Kidney (tissue), 14 donors: Measurements from ENCODE around the gene HOXD4. TPM values are rescaled to one million over a fixed set of nuclear protein-coding genes. Genes with fewer than 3 reads are reported as not detected.

Experiments
- DNase-seq, 5 donors: peaks; one replicate each; pipeline ENCODE4 v3.0.0-alpha.2; 2013 to 2020
- FAIRE-seq: peaks from 2 replicates; lab custom pipeline; 2012; peaks lifted over from hg19 to GRCh38; lab: Jason Lieb, UNC
- H3K27ac ChIP-seq, 2 donors: one replicate each; pipeline ENCODE4 v1.7.0; 2013; ENCODE audit warnings: low read depth in 2 of 2, low read length in 2 of 2, inconsistent platforms in 1 of 2
- H3K27me3 ChIP-seq: one replicate; pipeline ENCODE4 v1.7.1; 2013; ENCODE audit warnings: low read length, inconsistent platforms; ENCODE audit not compliant: control insufficient read depth, insufficient read depth
- H3K36me3 ChIP-seq, 3 donors: one replicate each; pipeline versions ENCODE4 v1.7.0 to v1.7.1; 2013; ENCODE audit warnings: low read length in 3 of 3, control low read depth in 1 of 3, inconsistent platforms in 1 of 3; ENCODE audit not compliant: insufficient read depth in 3 of 3, control insufficient read depth in 2 of 3
- H3K4me1 ChIP-seq, 3 donors: one replicate each; pipeline versions ENCODE4 v1.7.0 to v1.7.1; 2013; ENCODE audit warnings: low read length in 3 of 3, inconsistent platforms in 1 of 3, low read depth in 1 of 3; ENCODE audit not compliant: control insufficient read depth in 2 of 3, insufficient read depth in 2 of 3
- H3K4me3 ChIP-seq, 3 donors: one replicate each; pipeline versions ENCODE4 v1.7.0 to v1.8.1; 2013; ENCODE audit warnings: low read length in 3 of 3, control low read depth in 1 of 3, inconsistent platforms in 1 of 3
- H3K9ac ChIP-seq, 3 donors: one replicate each; pipeline versions ENCODE4 v1.7.0 to v1.7.1; 2013; ENCODE audit warnings: low read length in 3 of 3, control low read depth in 1 of 3, inconsistent platforms in 1 of 3
- H3K9me3 ChIP-seq, 3 donors: one replicate each; pipeline versions ENCODE4 v1.7.0 to v1.7.1; 2013; ENCODE audit warnings: low read length in 3 of 3, control low read depth in 1 of 3, inconsistent platforms in 1 of 3; ENCODE audit not compliant: control insufficient read depth in 2 of 3, insufficient read depth in 1 of 3
- intact Hi-C: fragments of 100-400 bp; cut with DNase I; formaldehyde crosslinking; loops from one replicate; pipeline ENCODE4 v1.11.1; 2022
- polyA plus RNA-seq: library from polyadenylated mRNA; stranded (reverse); fragments of 350-450 nt; fragmentation: Illumina TruSeq; extraction: RNeasy Lipid Tissue Mini Kit (QIAGEN cat#74804); gene quantifications from one replicate; pipeline ENCODE4 v1.2.3, GENCODE V29; 2014; ENCODE audit warnings: low read depth, low replicate concordance; ENCODE audit not compliant: insufficient read depth
- total RNA-seq: library from RNA; stranded (reverse); fragmentation: NEBNext Ultra II Directional; extraction: Animal tissue kit (Norgen Biotek cat#: 25700); gene quantifications from one replicate; pipeline ENCODE4 v1.2.1, GENCODE V29; 2021
- TF ChIP-seq, protein P1 (sequence below): IDR thresholded peaks from 3 replicates; pipeline ENCODE4 v1.5.1; 2012; ENCODE audit warnings: mild to moderate bottlenecking, moderate library complexity, borderline replicate concordance; ENCODE audit not compliant: insufficient read depth; ENCODE audit errors: extremely low read depth
- donor health status: control.
- donor health status: control.
- donor health status: control.
- donor health status: control.
- donor health status: control.
- donor health status: DM: yes; HTN: yes; CAD: no.
- donor health status: Normal renal cell carcinoma (clear cell type).

The HOXD4 gene
- total and polyA plus RNA-seq, 2 donors from 2014 or later = 12.1 to 27.8 TPM

DNA sequence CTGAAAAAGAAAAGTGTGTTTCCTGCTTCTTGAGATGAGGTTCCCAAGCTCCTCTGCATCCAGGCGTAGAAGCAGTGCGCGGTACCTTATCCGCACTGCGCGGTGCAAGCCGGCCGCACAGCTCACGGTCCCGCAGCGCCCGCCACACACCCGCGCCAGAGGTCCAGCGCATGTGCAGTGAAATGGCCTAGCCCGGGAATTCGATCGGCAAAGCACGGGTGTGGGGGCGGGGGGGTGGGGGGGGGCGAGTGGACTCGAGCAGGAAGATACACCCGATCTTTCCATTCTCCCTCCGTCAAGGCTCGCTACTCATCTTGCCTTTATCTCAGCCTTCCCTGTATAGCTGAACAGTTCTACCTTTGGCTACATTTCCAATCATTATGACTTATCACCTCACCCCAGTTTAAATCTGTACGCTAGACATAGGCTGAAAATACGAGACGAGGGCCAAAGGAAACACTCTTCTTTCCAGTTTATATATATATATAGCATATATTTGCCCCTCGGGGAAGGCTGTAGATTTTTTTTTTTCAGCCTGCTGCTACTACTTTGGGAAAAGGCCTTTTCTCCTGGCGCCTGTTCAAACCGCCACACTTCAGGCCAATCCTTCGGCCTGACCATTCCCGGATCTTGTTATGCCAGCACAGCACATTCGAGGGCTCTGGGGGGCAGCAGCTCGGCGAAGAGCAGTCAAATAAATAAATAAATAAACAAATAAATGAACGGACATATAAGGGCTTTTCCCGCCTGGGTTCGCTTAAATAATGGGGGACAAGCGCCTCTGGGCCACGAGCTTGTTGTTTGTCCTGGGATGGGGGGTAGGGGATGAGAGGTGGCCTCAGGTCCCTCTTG is 11.5 kb upstream of the HOXD4 start:
- DNase-seq = peak in 4 of 5 donors; percentile 75 to 91 (median 86)
- Histone ChIP-seq H3K4me1 (peaks cover 6 to 25% (median 18%) of the 10 kb centered on the region in 3 donors), H3K4me3 (peak overlapping the region; percentile 71 to 84 (median 73)), H3K27ac (peak overlapping the region; percentile 94 to 97), H3K9me3 (no peaks in the 10 kb centered on the region), H3K27me3 (no peaks in the 10 kb centered on the region), H3K36me3 (no peaks in the 10 kb centered on the region), H3K9ac (peak overlapping the region; percentile 58 to 95 (median 80))
- no peak for FAIRE-seq
- TF ChIP-seq, protein P1, sequence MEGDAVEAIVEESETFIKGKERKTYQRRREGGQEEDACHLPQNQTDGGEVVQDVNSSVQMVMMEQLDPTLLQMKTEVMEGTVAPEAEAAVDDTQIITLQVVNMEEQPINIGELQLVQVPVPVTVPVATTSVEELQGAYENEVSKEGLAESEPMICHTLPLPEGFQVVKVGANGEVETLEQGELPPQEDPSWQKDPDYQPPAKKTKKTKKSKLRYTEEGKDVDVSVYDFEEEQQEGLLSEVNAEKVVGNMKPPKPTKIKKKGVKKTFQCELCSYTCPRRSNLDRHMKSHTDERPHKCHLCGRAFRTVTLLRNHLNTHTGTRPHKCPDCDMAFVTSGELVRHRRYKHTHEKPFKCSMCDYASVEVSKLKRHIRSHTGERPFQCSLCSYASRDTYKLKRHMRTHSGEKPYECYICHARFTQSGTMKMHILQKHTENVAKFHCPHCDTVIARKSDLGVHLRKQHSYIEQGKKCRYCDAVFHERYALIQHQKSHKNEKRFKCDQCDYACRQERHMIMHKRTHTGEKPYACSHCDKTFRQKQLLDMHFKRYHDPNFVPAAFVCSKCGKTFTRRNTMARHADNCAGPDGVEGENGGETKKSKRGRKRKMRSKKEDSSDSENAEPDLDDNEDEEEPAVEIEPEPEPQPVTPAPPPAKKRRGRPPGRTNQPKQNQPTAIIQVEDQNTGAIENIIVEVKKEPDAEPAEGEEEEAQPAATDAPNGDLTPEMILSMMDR = no peak
- intact Hi-C loops = loop anchor here (10.0 kb wide), 2 partner anchors 315 to 415 kb away; no protein-coding TSS in a partner anchor

DNA sequence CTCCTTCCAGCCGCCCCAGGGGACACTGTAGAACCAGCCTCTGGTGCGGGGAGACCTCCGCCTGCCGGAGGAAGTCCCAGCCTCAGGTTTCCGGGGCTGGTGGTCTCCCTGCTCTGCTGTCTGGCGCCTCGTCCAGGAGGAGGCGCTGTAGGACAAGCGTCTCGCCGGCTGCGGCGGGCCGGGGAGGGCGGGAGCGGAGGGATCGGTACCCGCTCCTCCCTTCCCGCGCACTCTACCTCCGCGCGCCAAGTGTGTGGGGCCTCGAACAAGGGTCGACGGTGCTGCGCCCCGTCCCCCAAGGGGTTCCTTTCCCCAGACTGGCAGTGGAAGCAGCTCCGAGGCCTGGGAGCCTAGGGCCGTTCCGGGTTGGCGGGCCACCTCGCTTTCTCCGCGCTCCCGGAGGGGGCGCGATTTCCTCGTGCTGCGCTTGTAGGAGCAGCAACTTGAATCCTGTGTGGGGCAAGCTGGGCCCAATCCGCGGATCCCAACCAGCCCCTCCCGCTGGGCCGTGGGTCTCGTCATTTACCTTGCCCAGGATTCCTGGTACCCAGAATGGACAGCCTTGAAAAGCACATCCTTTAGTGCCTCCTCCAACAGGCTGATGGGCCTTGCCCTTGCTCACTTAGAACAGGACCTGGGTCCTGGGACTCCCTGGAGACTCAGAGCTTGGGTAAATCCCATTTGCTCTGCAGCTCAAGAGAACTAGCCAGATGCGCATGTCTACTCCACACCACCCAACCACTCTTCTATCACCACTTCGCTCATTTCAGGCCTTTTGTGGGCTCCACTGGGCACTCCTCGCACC is 10.6 kb upstream of the HOXD4 start:
- Histone ChIP-seq H3K9me3 (no peaks in the 10 kb centered on the region), H3K27ac (peak overlapping the region; percentile 82 to 97), H3K36me3 (no peaks in the 10 kb centered on the region), H3K4me3 (peak overlapping the region; percentile 16 to 58 (median 57)), H3K27me3 (no peaks in the 10 kb centered on the region), H3K4me1 (peaks cover 9 to 24% (median 19%) of the 10 kb centered on the region in 3 donors), H3K9ac (peak overlapping the region; percentile 58 to 73 (median 65))
- peak; percentile 94 to 97 (median 95) for DNase-seq
- TF ChIP-seq, protein P1 = peak; percentile 97
- FAIRE-seq = no peak
- intact Hi-C loops = loop anchor here (10.0 kb wide), 2 partner anchors 314 to 414 kb away; no protein-coding TSS in a partner anchor

DNA sequence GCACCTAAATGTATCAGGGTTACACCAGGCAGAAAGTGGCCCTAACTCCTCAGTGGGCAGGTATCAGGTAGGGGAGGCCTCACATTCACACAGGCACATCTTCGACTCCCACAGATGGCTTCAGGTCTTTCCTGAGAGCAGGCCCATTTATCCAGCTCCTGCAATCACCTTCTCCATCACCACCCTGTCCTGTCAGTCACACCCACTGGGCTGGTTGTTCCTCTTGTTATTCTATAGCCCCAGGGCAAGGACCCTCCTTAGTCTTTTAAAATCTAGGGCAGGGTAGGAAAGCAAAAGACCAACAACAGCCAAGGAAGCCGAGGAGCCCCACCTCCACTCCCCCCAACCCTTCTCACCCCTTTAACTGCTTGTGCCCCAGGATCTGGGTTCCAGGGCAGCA is 9.1 kb upstream of the HOXD4 start:
- intact Hi-C loops = loop anchor here (10.0 kb wide), 2 partner anchors 313 to 413 kb away; no protein-coding TSS in a partner anchor
- Histone ChIP-seq H3K36me3 (no peaks in the 10 kb centered on the region), H3K4me1 (peaks cover 15 to 24% (median 19%) of the 10 kb centered on the region in 3 donors), H3K27me3 (no peaks in the 10 kb centered on the region), H3K27ac (peak overlapping the region; percentile 10 to 40), H3K9me3 (no peaks in the 10 kb centered on the region), H3K9ac (peak overlapping the region in 1 of 3 donors; percentile 9), H3K4me3 (no peak overlapping the region)
- TF ChIP-seq, protein P1 = no peak
- DNase-seq = peak in 1 of 5 donors; percentile 36
- no peak for FAIRE-seq
